SK-N-SH treated with all-trans-retinoic acid at 6 μM for 48 hours (cell line): ENCODE data around the gene EMC6.

Source experiments
- ATAC-seq: fragments of 200-7000 bp; cut with Tn5 transposase; 3 replicates; pipeline ENCODE4 v1.9.1; 2020; ENCODE audit warnings: mild to moderate bottlenecking, moderate library complexity
- ARNTL ChIP-seq: fragments of 450-650 bp; formaldehyde crosslinking; IDR thresholded peaks from 2 replicates; pipeline ENCODE4 v1.5.0; 2020; ENCODE audit warnings: low read depth, mild to moderate bottlenecking, moderate library complexity, borderline replicate concordance
- BACH2 ChIP-seq: fragments of 250-450 bp; sonication (Bioruptor Pico); IDR thresholded peaks from 2 replicates; pipeline ENCODE4 v1.9.0; 2021; ENCODE audit warnings: mild to moderate bottlenecking, borderline replicate concordance
- CREB5 ChIP-seq: fragments of 250-450 bp; sonication (Bioruptor Pico); IDR thresholded peaks from 2 replicates; pipeline ENCODE4 v1.5.1; 2020; ENCODE audit warnings: low read depth, mild to moderate bottlenecking, moderate library complexity
- CSDC2 ChIP-seq: fragments of 250-450 bp; sonication (Bioruptor Pico); IDR thresholded peaks from 2 replicates; pipeline ENCODE4 v1.5.0; 2020; ENCODE audit warnings: mild to moderate bottlenecking, moderate library complexity
- CSRNP3 ChIP-seq: fragments of 250-450 bp; sonication (Bioruptor Pico); IDR thresholded peaks from 2 replicates; pipeline ENCODE4 v1.5.1; 2021; ENCODE audit warnings: mild to moderate bottlenecking, moderate library complexity
- ESRRG ChIP-seq: fragments of 250-450 bp; sonication (Bioruptor Pico); IDR thresholded peaks from 2 replicates; pipeline ENCODE4 v1.6.1; 2021; ENCODE audit warnings: mild to moderate bottlenecking
- GLIS3 ChIP-seq: fragments of 250-450 bp; sonication (Bioruptor Pico); IDR thresholded peaks from 2 replicates; pipeline ENCODE4 v1.5.0; 2020; ENCODE audit warnings: mild to moderate bottlenecking, moderate library complexity
- ISL1 ChIP-seq: fragments of 250-450 bp; sonication (Bioruptor Pico); IDR thresholded peaks from 2 replicates; pipeline ENCODE4 v2.1.2; 2022; ENCODE audit warnings: mild to moderate bottlenecking, moderate library complexity
- POU6F1 ChIP-seq: fragments of 250-450 bp; sonication (Bioruptor Pico); IDR thresholded peaks from 2 replicates; pipeline ENCODE4 v1.8.0; 2021; ENCODE audit warnings: low read depth, mild to moderate bottlenecking, moderate library complexity, borderline replicate concordance
- PPARA ChIP-seq: fragments of 250-450 bp; sonication (Bioruptor Pico); IDR thresholded peaks from 2 replicates; pipeline ENCODE4 v1.5.0; 2020; ENCODE audit warnings: mild to moderate bottlenecking, borderline replicate concordance
- RARB ChIP-seq: fragments of 250-450 bp; sonication (Bioruptor Pico); IDR thresholded peaks from 2 replicates; pipeline ENCODE4 v1.8.0; 2021; ENCODE audit warnings: mild to moderate bottlenecking, moderate library complexity
- SNAI2 ChIP-seq: fragments of 250-450 bp; sonication (Bioruptor Pico); IDR thresholded peaks from 2 replicates; pipeline ENCODE4 v1.5.0; 2020; ENCODE audit warnings: mild to moderate bottlenecking, moderate library complexity
- TCF4 ChIP-seq: fragments of 250-450 bp; sonication (Bioruptor Pico); IDR thresholded peaks from 2 replicates; pipeline ENCODE4 v1.8.0; 2021; ENCODE audit warnings: mild to moderate bottlenecking, moderate library complexity, borderline replicate concordance
- TOX ChIP-seq: fragments of 250-450 bp; sonication (Bioruptor Pico); IDR thresholded peaks from 2 replicates; pipeline ENCODE4 v1.8.0; 2021; ENCODE audit warnings: mild to moderate bottlenecking, moderate library complexity, borderline replicate concordance
- TSHZ2 ChIP-seq: fragments of 250-450 bp; sonication (Bioruptor Pico); IDR thresholded peaks from 2 replicates; pipeline ENCODE4 v1.5.0; 2020; ENCODE audit warnings: mild to moderate bottlenecking, moderate library complexity
- ZC3H10 ChIP-seq: fragments of 250-450 bp; sonication (Bioruptor Pico); IDR thresholded peaks from 2 replicates; pipeline ENCODE4 v1.5.1; 2021; ENCODE audit warnings: mild to moderate bottlenecking, moderate library complexity
- ZFP3 ChIP-seq: fragments of 250-450 bp; sonication (Bioruptor Pico); IDR thresholded peaks from 2 replicates; pipeline ENCODE4 v1.5.0; 2020; ENCODE audit warnings: mild to moderate bottlenecking, moderate library complexity
- ZFP30 ChIP-seq: fragments of 450-650 bp; formaldehyde crosslinking; IDR thresholded peaks from 2 replicates; pipeline ENCODE4 v1.5.0; 2022; ENCODE audit warnings: mild to moderate bottlenecking, moderate library complexity
- ZNF565 ChIP-seq: fragments of 450-650 bp; formaldehyde crosslinking; conservative IDR thresholded peaks from 2 replicates; pipeline ENCODE4 v1.5.0; 2020; ENCODE audit warnings: low read depth, mild to moderate bottlenecking, moderate library complexity
- ZNF70 ChIP-seq: fragments of 450-650 bp; formaldehyde crosslinking; IDR thresholded peaks from 2 replicates; pipeline ENCODE4 v1.5.0; 2020; ENCODE audit warnings: mild to moderate bottlenecking, moderate library complexity
- ZNF8 ChIP-seq: fragments of 450-650 bp; formaldehyde crosslinking; IDR thresholded peaks from 2 replicates; pipeline ENCODE4 v1.5.0; 2020; ENCODE audit warnings: mild to moderate bottlenecking, moderate library complexity

EMC6 gene

GRCh38 chr17:3672571-3672970, 4.0 kb downstream of the EMC6 start:
- no peak for TF ChIP-seq ARNTL
- TF ChIP-seq CREB5 (CRISPR knock-in tag) = no peak
- TF ChIP-seq GLIS3 = no peak
- no peak for TF ChIP-seq CSRNP3 (CRISPR knock-in tag)
- TF ChIP-seq ZNF8 = no peak
- no peak for TF ChIP-seq ZNF70 (CRISPR knock-in tag)
- TF ChIP-seq TCF4 = no peak
- TF ChIP-seq CSDC2 (CRISPR knock-in tag) = no peak
- TF ChIP-seq PPARA (CRISPR knock-in tag) = no peak
- no peak for TF ChIP-seq ZFP30 (CRISPR knock-in tag)
- TF ChIP-seq ESRRG (CRISPR knock-in tag) = no peak
- no peak for TF ChIP-seq TSHZ2 (CRISPR knock-in tag)
- TF ChIP-seq ZC3H10 = no peak
- no peak for TF ChIP-seq TOX (CRISPR knock-in tag)
- no peak for TF ChIP-seq ZFP3 (CRISPR knock-in tag)
- no peak for TF ChIP-seq BACH2 (CRISPR knock-in tag)
- no peak for TF ChIP-seq ZNF565 (CRISPR knock-in tag)
- TF ChIP-seq POU6F1 = no peak
- no peak for TF ChIP-seq RARB (CRISPR knock-in tag)
- no peak for TF ChIP-seq SNAI2 (CRISPR knock-in tag)
- no peak for ATAC-seq

GRCh38 chr17:3675886-3676285, 7.3 kb downstream of the EMC6 start:
- no peak for ATAC-seq
- TF ChIP-seq RARB (CRISPR knock-in tag) (no peak), ZNF8 (no peak), ISL1 (CRISPR knock-in tag) (no peak), TSHZ2 (CRISPR knock-in tag) (no peak), ARNTL (no peak), GLIS3 (no peak), TOX (CRISPR knock-in tag) (no peak), CSDC2 (CRISPR knock-in tag) (no peak), CREB5 (CRISPR knock-in tag) (no peak)
